GM12874 (cell line): Measurements from ENCODE around the gene PDCD10.

Experiments
- TF ChIP-seq, protein P1 (sequence below): IDR thresholded peaks from 2 replicates; pipeline ENCODE4 v1.5.1; 2011; ENCODE audit warnings: low read depth, mild to moderate bottlenecking, control low read depth, low read length, moderate library complexity; ENCODE audit not compliant: insufficient read depth

The PDCD10 gene

DNA sequence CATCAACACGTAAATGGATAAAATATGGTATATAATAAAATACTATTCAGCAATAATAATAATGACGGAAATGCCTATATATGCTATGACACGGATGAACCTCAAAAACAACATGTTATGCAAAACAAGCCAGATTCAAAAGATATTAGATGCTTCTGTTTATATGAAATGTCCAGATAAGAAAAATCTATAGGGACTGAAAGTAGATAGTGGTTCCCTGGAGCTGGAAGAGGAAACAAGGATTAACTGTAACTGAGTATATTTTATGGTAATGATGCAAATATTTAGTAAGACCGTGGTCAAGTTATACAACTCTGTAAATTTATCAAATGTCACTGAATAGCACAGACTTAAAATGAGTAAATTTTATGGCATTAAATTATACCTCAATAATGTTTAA is 55.2 kb downstream of the PDCD10 start:
- TF ChIP-seq, protein P1, sequence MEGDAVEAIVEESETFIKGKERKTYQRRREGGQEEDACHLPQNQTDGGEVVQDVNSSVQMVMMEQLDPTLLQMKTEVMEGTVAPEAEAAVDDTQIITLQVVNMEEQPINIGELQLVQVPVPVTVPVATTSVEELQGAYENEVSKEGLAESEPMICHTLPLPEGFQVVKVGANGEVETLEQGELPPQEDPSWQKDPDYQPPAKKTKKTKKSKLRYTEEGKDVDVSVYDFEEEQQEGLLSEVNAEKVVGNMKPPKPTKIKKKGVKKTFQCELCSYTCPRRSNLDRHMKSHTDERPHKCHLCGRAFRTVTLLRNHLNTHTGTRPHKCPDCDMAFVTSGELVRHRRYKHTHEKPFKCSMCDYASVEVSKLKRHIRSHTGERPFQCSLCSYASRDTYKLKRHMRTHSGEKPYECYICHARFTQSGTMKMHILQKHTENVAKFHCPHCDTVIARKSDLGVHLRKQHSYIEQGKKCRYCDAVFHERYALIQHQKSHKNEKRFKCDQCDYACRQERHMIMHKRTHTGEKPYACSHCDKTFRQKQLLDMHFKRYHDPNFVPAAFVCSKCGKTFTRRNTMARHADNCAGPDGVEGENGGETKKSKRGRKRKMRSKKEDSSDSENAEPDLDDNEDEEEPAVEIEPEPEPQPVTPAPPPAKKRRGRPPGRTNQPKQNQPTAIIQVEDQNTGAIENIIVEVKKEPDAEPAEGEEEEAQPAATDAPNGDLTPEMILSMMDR: no peak

DNA sequence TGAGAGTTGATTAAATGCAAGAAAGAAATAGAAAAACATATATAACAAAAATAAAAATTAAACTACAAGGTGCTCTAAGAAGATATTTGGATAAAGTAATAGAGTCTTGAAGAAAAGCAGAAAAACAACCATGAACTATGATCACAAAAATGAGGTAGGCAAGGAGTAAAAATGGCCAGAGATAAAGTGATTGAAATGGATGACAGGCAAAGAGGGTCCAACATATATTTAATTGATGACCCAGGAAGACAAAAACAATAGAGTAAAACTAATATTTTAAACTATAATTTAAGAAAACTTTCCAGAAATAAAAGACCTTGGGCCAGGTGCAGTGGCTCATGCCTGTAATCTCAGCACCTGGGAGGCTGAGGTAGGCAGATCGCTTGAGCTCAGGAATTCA is 58.8 kb downstream of the PDCD10 start:
- TF ChIP-seq, protein P1: no peak

DNA sequence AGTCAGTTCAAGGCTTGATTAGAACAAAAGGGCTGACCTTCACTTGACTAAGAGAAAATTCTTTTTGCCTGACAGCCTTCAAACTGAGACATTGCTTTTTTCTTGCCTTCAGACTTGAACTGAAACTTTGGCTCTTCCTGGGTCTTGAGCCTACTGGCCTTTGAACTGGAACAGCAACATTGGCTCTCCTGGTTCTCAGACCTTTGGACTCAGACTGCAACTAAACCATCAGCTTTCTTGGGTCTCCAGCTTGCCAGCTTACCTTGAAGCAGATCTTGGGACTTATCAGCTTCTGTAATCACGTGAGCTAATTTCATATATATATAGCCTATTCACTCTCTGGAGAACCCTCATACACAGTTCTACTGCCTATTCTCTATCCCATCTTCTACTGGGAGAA is 61.5 kb downstream of the PDCD10 start:
- TF ChIP-seq, protein P1: no peak

DNA sequence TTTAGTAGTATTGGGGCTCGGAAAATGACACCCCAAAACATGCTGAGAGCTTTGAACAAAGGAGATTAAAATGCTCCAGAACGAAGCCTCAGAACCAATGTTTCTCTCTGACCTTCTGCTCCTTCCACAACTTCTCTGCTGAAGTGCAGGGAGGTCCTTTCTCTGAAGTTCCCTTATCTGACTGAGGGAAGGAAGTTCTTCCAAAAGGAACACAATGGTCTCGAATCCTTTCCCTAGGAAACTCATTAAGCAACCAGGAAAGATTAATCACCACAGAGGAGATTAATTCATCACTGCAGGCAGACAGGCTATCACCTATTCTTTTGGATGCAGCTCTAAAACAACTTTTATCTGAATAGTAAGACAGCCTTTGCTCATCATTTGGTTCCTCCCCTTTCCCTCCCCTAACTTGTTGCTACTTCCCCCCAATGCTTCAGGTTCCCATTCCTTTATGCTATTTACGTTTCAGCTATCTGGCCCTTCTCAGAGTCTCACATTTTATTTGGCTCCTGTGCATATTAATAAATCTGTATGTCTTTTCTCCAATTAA is 62.7 kb downstream of the PDCD10 start:
- TF ChIP-seq, protein P1: no peak

DNA sequence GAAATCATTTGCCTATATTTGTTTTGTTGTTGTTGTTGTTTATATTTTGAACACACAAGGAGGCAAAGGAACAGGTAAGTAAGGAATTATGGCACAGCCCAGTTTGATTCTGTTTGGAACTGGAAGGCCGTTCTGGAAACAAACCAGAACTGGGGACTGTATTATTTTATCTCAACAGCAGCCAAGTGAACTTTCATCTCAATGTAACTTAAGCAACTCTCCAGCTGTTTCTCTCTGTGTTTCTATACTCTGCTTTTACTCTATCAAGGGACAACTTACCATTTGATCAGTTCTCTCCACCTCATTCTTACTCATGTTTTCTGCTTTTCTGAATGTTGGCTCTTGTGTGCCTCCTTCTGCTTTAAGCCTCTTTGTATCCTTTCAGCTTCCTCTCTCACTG is 65.0 kb downstream of the PDCD10 start:
- TF ChIP-seq, protein P1: no peak

DNA sequence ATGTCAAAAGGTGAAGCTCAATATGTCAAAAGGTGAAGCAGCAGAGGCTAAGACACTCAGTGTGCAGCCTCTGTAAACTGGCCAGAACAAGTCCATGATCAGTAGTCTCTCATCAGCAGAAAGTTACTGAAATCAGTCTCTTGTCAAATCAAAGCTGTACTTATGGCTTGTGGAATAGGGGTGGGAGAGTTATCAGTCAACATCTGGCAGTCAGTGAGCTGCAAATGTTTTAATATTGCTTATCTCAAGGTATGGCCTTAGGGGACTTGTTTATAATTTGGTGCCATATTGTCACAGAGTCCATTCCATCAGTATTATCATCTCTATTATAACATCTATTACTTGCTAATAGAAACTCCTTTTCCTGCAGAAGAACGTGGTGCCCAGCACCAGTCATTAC is 66.0 kb downstream of the PDCD10 start:
- TF ChIP-seq, protein P1: no peak

DNA sequence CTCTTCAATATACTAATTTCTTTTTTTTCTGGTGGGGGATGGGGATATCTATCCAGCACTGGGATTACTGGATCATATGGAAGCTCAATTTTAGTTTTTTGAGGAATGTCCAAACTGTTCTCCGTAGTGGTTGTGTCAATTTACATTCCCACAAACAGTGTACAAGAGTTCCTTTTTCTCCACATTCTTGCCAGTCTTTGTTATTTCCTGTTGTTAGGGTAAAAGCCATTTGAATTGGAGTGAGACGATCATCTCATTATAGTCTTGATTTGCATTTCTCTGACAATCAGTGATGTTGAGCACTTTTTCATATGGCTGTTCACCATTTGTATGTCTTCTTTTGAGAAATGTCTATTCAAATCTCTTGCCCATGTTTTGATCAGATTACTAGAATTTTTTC is 68.1 kb downstream of the PDCD10 start:
- TF ChIP-seq, protein P1: no peak
